ENCODE results near the gene NCEH1.
"Not testable (repeated sequence)": the region's sequence is repeated elsewhere in the genome, so short reads cannot be mapped to it uniquely, and the experiment has no call there.

NCEH1 gene

DNA sequence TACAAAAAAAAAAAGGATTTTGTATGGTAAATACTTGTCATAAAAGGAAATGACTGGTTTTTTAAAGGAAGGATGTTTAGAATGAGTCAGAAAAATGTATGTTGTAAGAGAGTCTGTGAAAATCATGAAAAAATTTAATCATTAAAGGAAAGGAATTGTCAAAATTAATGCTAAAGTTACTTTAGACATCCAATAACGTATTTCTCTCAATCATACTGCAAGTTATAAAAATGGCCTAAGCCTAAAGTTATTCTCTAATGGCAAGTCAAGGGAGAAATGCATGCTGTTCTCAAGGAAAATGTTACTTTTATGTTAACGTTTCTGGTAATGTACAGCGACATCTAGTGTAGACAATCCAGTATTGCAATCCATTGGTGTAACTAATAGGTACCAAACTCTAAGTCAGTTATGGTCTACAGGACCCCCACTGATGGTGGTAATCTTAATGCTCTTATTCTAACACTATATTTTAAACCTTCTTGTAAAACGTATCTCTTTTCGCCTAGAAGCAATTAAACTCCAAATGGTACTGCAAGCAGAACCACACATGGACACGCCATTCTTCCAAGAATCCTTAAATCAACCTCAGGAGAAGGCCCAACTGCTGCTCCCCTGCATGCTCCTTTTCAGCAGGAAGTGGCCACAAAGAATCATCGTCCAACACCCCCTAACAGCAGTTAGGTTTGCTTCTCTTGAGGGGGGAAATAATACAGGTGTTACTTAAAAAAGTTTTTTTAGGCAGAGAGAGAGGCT, 35.2 kb downstream of the NCEH1 start:
- peak; percentile 47 for DNase-seq (ENCODE audit: low spot score)

DNA sequence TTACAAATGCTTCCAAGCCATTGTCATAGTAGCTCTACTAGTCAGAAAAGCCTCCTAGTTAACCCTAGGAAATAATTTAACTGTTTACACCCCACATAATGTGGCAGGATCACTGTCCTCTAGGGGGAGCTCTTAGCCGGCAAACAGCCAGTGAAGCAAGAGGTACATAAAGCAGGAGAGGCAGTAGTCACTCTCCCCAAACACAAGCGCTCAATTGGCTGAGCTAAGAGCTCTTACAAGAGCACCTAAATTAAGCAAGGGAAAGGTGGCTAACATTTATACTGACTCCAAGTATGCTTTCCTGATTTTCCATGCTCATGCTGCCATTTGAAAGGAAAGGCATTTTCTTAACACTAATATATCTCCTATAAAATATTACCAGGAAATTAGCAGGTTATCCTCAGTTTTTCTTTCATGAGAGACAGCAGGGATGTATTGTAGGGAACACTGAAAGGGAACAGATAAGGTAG, 37.6 kb downstream of the NCEH1 start:
- peak; percentile 65 for DNase-seq (ENCODE audit: low spot score)

DNA sequence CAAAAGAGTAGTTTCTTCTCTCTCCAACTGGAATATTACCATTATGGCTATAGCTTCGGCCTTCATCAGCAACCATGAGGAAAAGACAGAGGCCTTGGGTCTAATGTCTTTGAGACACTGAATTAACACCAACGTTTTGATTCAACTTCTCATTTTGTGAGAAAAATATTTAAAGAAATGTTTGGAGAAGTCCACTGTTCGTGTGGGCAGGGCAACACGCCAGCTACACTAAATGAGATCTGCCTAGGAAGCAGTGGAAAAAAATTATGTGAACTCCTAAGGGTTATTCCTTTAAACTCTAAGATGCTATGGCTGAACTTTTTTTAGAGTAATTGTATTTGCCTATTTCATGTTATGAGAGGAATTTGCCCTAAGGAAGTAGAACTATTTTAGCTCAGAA, 41.8 kb downstream of the NCEH1 start:
- no peak for DNase-seq (ENCODE audit: low spot score)

DNA sequence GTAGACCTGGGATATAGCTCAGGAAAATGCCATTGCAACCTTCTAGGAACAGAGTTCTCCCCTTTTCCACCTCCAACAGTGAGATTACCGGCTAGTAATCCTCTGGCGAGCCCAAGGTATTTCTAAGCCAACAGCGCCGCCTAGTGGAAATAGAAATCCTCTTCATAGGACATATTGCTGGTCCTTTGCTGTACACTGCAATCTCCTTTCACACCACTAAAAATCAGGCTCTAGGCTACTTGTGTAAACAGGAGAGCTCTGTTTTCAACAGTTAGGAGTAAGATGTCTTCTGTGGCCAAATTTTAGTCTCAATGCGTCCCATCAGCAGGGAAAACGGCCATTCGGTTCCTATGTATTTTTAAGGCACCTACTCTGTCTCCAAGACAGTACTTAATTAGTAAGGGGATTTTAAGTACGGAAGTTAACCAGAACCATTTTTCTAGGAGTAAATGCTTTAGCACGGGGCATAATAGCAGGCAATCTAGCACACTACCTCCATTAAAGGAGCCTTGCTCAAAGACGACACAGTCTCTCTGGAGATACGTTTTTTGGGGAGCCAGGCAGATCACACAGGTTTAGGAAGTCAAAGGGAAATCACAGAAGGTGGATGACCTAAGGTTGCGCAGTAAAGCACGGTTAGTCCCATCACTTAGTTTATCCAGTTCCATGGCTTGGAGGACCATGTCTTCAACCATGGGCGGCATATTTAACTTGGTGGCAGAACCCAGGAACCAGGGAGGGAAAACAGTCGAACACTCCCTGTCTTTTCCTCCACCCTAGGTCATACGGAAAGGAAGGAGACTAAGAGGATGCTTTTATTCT, 43.8 kb downstream of the NCEH1 start:
- DNase-seq (ENCODE audit: low spot score) = peak; percentile 78

GRCh38 chr3:172666181-172666872, 44.5 kb downstream of the NCEH1 start:
- no peak for DNase-seq (ENCODE audit: low spot score)

GRCh38 chr3:172665510-172665909, 45.4 kb downstream of the NCEH1 start:
- DNase-seq (ENCODE audit: low spot score) = not testable (repeated sequence)

- not testable (repeated sequence) for DNase-seq (ENCODE audit: low spot score)
These were observed 50.4 kb downstream of the NCEH1 start for GRCh38 chr3:172660421-172660820.

DNA sequence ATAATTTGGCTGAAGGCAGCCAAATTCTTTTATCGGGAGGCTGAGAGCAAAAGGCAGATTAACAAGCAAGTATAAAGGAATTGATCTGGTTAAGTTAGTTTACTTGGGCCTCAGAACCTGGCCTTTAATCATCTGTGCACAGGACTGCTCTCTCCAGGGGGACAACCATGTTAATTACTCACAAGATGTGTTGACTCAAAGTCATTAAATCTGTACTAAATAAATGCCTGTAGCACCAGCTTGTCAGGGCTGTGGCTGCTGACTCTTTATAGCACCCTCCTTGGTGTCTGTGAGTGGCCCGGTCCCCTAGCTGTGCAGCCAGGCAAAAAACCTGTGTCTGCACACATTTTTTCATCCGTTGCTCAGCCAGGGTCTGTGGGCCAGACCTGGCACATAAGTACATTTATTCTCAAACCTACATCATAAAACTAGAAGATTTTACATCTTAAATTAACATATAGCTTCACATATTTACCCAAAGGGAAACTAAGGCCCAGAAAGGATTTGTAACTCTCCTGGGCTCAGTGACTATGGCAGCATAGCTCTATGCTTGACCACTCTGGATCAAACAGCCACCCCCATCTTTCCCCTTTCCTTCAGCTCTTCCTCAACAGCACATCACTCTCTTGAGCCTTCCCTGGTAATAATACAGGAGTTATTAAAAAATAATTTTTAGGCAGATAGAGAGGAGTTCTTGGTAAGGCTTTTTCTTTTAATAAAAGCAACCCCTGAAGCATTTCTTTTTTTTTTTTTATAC, 51.4 kb downstream of the NCEH1 start:
- DNase-seq (ENCODE audit: low spot score) = no peak

GRCh38 chr3:172658344-172659245, 52.3 kb downstream of the NCEH1 start:
- peak; percentile 68 for DNase-seq (ENCODE audit: low spot score)

DNA sequence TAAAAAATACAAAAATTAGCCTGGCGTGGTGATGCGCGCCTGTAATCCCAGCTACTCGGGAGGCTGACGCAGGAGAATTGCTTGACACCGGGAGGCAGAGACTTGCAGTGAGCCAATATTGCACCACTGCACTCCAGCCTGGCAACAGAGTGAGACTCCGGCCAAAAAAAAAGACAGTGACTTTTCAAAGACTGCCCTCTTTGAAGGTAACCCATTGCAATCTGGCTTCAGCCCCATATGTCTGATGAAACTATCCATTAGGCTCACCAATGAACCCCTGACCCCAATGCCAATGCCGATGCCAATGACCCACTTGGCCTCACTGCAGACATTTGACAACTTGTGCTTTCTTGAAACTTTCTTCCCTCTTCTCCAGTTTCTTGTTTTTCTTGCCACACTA, 54.3 kb downstream of the NCEH1 start:
- DNase-seq (ENCODE audit: low spot score) = no peak

GRCh38 chr3:172655388-172655787, 55.5 kb downstream of the NCEH1 start:
- no peak for DNase-seq (ENCODE audit: low spot score)

GRCh38 chr3:172654470-172654869, 56.4 kb downstream of the NCEH1 start:
- DNase-seq (ENCODE audit: low spot score) = no peak

- no peak for DNase-seq (ENCODE audit: low spot score)
These were observed 57.8 kb downstream of the NCEH1 start for GRCh38 chr3:172653004-172653572.

DNA sequence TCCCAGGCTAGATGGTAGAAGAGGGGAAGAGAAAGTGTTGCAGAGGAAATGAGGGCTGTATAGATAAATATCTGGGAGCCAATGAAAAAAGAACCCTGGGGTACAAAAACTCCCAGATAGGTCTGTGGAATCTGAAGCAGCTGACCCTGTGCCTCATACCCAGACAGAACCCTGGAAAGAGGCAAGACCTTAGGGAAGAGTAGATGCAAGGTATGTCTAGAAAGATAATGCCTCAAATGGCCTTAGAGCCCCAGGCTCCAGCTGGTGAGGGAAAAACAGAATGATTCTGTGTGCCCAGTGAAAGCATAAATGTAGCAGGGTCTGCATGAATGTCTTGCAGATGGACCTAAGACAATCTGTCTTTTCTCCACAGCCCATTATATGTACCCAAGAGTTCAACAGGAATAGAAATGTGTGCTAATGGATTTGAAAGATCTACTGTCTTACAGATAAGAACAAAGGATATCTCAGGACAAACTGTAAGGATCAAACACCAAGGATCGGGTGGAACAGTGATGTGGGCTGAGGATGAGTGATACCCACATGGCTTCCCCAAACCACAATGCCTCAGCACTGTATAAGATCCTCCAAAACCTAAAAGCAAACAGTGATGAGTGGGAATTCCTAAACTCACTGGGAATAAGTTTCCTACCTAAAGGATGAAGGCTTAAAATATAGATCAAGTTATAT, 58.8 kb downstream of the NCEH1 start:
- DNase-seq (ENCODE audit: low spot score) = no peak

DNA sequence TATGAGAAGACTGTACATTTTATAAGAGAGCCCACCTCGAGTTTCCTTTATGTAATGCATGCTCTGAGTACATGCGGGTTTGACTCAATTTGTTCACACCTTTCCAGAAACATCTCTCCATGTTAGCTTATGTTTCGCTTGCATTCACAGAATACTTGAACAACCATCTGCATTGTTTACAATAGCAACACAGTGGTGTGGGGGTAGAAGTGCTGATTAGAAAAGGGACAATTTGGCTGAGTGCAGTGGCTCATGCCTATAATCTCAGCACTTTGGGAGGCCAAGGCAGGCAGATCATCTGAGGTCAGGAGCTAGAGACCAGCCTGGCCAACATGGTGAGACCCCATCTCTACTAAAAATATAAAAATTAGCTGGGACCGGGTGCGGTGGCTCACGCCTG, 60.9 kb downstream of the NCEH1 start:
- no peak for DNase-seq (ENCODE audit: low spot score)

- DNase-seq (ENCODE audit: low spot score) = peak; percentile 50
These were observed 62.1 kb downstream of the NCEH1 start for GRCh38 chr3:172648747-172649146.

- no peak for DNase-seq (ENCODE audit: low spot score)
These were observed 63.0 kb downstream of the NCEH1 start for GRCh38 chr3:172647823-172648222.

DNA sequence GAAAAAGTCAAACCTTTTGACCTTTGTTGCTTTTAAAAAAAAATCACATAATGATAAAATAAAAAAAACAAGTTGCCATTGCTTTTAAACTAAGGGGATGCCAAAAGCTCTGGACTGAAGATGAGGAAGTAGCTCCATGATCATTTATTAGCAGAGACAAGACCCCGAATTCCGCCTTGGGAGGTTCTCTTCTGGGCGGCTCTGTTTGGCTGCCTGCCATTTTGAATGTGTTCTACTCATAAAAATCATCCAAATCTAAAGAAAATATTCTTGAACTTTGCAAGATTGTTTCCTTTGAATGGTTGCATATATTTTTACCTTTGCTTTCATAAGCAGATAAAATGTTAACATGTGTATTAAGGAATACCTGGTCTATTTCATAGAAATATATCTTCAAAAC, 63.8 kb downstream of the NCEH1 start:
- DNase-seq (ENCODE audit: low spot score) = no peak

- DNase-seq (ENCODE audit: low spot score) = no peak
These were observed 64.3 kb downstream of the NCEH1 start for GRCh38 chr3:172646439-172647015.

- DNase-seq (ENCODE audit: low spot score) = no peak
These were observed 66.6 kb downstream of the NCEH1 start for GRCh38 chr3:172644258-172644657.
